WERI-Rb-1 (cell line): Measurements from ENCODE around the gene KCNH8.

Experiments used
- DNase-seq: peaks from one replicate; pipeline ENCODE4 v3.0.0-alpha.2; 2020
- H3K27ac ChIP-seq: fragments of 250-450 bp; sonication (Bioruptor Pico); 2 replicates; pipeline ENCODE4 v1.5.1; 2020; ENCODE audit warnings: mild to moderate bottlenecking, moderate library complexity
- H3K27me3 ChIP-seq: fragments of 250-450 bp; sonication (Bioruptor Pico); 2 replicates; pipeline ENCODE4 v1.5.1; 2021; ENCODE audit warnings: mild to moderate bottlenecking, low read depth, moderate library complexity; ENCODE audit not compliant: insufficient read depth, severe bottlenecking
- H3K36me3 ChIP-seq: fragments of 250-450 bp; sonication (Bioruptor Pico); 2 replicates; pipeline ENCODE4 v1.5.1; 2020; ENCODE audit warnings: mild to moderate bottlenecking, moderate library complexity
- H3K4me3 ChIP-seq: 2 replicates; pipeline ENCODE4 v1.5.1; 2011; ENCODE audit warnings: low read depth, mild to moderate bottlenecking, control low read depth, low read length
- H3K9me3 ChIP-seq: fragments of 250-450 bp; sonication (Bioruptor Pico); 2 replicates; pipeline ENCODE4 v1.5.1; 2021; ENCODE audit warnings: mild to moderate bottlenecking, moderate library complexity; ENCODE audit not compliant: severe bottlenecking
- TF ChIP-seq, protein P1 (sequence below): IDR thresholded peaks from 2 replicates; pipeline ENCODE4 v1.5.1; 2011; ENCODE audit warnings: low read depth, mild to moderate bottlenecking, control low read depth, inconsistent platforms, low read length

The KCNH8 gene

GRCh38 chr3:19488939-19489338 is 340.6 kb downstream of the KCNH8 start:
- DNase-seq, result no peak
- no peak overlapping the region; the same call in 1 of the 2 replicates for H3K4me3 ChIP-seq
- TF ChIP-seq, protein P1, sequence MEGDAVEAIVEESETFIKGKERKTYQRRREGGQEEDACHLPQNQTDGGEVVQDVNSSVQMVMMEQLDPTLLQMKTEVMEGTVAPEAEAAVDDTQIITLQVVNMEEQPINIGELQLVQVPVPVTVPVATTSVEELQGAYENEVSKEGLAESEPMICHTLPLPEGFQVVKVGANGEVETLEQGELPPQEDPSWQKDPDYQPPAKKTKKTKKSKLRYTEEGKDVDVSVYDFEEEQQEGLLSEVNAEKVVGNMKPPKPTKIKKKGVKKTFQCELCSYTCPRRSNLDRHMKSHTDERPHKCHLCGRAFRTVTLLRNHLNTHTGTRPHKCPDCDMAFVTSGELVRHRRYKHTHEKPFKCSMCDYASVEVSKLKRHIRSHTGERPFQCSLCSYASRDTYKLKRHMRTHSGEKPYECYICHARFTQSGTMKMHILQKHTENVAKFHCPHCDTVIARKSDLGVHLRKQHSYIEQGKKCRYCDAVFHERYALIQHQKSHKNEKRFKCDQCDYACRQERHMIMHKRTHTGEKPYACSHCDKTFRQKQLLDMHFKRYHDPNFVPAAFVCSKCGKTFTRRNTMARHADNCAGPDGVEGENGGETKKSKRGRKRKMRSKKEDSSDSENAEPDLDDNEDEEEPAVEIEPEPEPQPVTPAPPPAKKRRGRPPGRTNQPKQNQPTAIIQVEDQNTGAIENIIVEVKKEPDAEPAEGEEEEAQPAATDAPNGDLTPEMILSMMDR, result no peak
- H3K27ac ChIP-seq, result peak overlapping the region; percentile 67
- no peaks in the 10 kb centered on the region for H3K27me3 ChIP-seq
- no peaks in the 10 kb centered on the region for H3K36me3 ChIP-seq
- H3K9me3 ChIP-seq, result no peaks in the 10 kb centered on the region

- Histone ChIP-seq H3K4me3 (no peak overlapping the region; the same call in 1 of the 2 replicates), H3K27me3 (no peaks in the 10 kb centered on the region), H3K9me3 (peaks cover 2% of the 10 kb centered on the region), H3K27ac (peak overlapping the region; percentile 67; the same call in 1 of the 2 replicates), H3K36me3 (no peaks in the 10 kb centered on the region)
- TF ChIP-seq, protein P1, result peak; percentile 16; the same call in 1 of the 2 replicates
- DNase-seq, result peak; percentile 64
These were observed 341.6 kb downstream of the KCNH8 start for GRCh38 chr3:19489936-19490335.

DNA sequence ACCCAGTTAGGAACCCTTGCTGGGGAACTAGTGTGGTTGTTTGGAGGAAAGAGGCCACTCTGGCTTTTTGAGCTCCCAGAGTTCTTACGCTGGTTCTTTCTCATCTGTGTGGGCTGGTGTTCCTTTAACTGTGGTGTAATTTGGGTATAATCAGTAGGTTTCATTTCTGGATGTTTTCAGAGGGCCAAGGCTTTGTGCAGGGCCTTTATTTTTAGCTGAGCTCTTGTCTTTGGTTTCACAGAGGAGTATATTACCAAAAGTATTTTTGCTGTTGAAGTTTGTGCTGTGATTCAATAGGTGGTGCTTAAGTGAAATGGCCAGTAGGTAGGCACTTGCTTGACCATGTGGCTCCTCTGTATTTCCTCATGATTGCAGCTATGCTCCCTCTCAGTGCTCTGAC is 357.9 kb downstream of the KCNH8 start:
- TF ChIP-seq, protein P1, result no peak
- Histone ChIP-seq H3K9me3 (no peaks in the 10 kb centered on the region), H3K27me3 (no peaks in the 10 kb centered on the region), H3K27ac (no peak overlapping the region), H3K36me3 (no peaks in the 10 kb centered on the region), H3K4me3 (no peak overlapping the region)
- no peak for DNase-seq

DNA sequence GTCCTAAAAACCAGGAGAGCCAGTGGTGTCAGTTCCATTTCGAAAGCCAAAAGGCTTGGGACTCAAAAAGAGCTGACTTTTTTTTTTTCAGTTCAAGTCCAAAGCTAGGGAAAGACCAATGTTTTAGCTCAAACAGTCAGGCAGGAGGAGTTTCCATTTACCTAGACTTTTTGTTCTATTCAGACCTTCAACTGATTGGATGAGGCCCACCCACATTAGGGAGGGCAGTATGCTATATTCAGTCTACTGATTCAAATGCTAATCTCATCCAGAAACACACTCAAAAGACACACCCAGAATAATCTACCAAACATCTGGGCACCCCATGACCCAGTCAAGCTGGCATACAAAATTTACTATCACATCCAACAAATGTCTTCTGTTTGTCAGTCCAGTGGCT is 374.0 kb downstream of the KCNH8 start:
- Histone ChIP-seq H3K27me3 (no peaks in the 10 kb centered on the region), H3K27ac (no peak overlapping the region), H3K4me3 (no peak overlapping the region), H3K36me3 (no peaks in the 10 kb centered on the region), H3K9me3 (no peaks in the 10 kb centered on the region)
- TF ChIP-seq, protein P1, result no peak
- no peak for DNase-seq

DNA sequence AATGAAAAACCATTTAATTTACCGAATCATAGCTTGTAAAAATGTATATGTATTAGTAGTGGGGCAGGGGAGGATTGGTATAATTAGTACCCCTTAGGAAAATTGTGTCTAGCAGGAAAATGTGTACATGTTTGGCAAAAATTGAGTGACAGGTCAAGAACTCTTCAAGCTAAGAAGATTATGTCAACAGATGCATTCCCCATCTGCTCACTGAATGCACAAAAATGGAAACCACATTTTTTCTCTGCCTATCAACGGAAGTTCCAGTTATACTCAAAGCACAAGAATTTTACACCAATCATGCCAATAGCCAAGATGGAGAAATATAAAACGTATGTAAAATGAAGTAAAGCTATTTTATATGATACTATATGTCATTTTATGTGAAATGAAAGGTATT is 377.8 kb downstream of the KCNH8 start:
- TF ChIP-seq, protein P1, result no peak
- Histone ChIP-seq H3K27ac (peak overlapping the region; percentile 68), H3K9me3 (no peaks in the 10 kb centered on the region), H3K4me3 (no peak overlapping the region), H3K27me3 (no peaks in the 10 kb centered on the region), H3K36me3 (no peaks in the 10 kb centered on the region)
- DNase-seq, result no peak

- Histone ChIP-seq H3K27me3 (no peaks in the 10 kb centered on the region), H3K4me3 (no peak overlapping the region), H3K9me3 (no peaks in the 10 kb centered on the region), H3K36me3 (no peaks in the 10 kb centered on the region), H3K27ac (peak overlapping the region; percentile 68)
- no peak for DNase-seq
- TF ChIP-seq, protein P1, result no peak
These were observed 379.4 kb downstream of the KCNH8 start for GRCh38 chr3:19527746-19528145.
